Measurements from ENCODE around the gene SLC41A3.

SLC41A3 gene

GRCh38 chr3:126035362-126036050, 48.4 kb downstream of the SLC41A3 start:
- no peak for TF ChIP-seq EZH2 (IDR thresholded peaks at IDR 0.05; ENCODE audit: borderline replicate concordance, low read length)
- H3K4me1 ChIP-seq (ENCODE audit: insufficient read depth, low read length, severe bottlenecking) = no peaks in the 10 kb centered on the region
- H3K4me3 ChIP-seq (ENCODE audit: low read depth, low read length, poor library complexity, severe bottlenecking) = no peak overlapping the region
- no peak overlapping the region for H3K4me2 ChIP-seq (ENCODE audit: low read length)
- no peaks in the 10 kb centered on the region for H4K20me1 ChIP-seq (ENCODE audit: insufficient read depth, low read length)
- H3K36me3 ChIP-seq (ENCODE audit: insufficient read depth, low read length) = no peaks in the 10 kb centered on the region
- no peaks in the 10 kb centered on the region for H3K9me3 ChIP-seq (ENCODE audit: low read length)
- H2AFZ ChIP-seq (ENCODE audit: low read length) = no peak overlapping the region
- H3K9ac ChIP-seq (ENCODE audit: low read length) = no peak overlapping the region
- H3K79me2 ChIP-seq (ENCODE audit: insufficient read depth, low read length) = no peaks in the 10 kb centered on the region
- no peaks in the 10 kb centered on the region for H3F3A ChIP-seq (ENCODE audit: insufficient read depth, low read length)
- H3K9me2 ChIP-seq (ENCODE audit: low read depth, low read length) = no peaks in the 10 kb centered on the region
- H3K27me3 ChIP-seq (ENCODE audit: insufficient read depth, low read length) = no peaks in the 10 kb centered on the region
- no peak overlapping the region for H3K27ac ChIP-seq (ENCODE audit: low read depth, low read length, poor library complexity, severe bottlenecking)

GRCh38 chr3:126034481-126035361, 49.2 kb downstream of the SLC41A3 start:
- H3K36me3 ChIP-seq (ENCODE audit: insufficient read depth, low read length) = no peaks in the 10 kb centered on the region
- H3K4me2 ChIP-seq (ENCODE audit: low read length) = no peak overlapping the region
- no peaks in the 10 kb centered on the region for H3K9me3 ChIP-seq (ENCODE audit: low read length)
- H3F3A ChIP-seq (ENCODE audit: insufficient read depth, low read length) = no peaks in the 10 kb centered on the region
- no peak overlapping the region for H3K27ac ChIP-seq (ENCODE audit: low read depth, low read length, poor library complexity, severe bottlenecking)
- no peaks in the 10 kb centered on the region for H3K79me2 ChIP-seq (ENCODE audit: insufficient read depth, low read length)
- H4K20me1 ChIP-seq (ENCODE audit: insufficient read depth, low read length) = no peaks in the 10 kb centered on the region
- no peak for TF ChIP-seq EZH2 (IDR thresholded peaks at IDR 0.05; ENCODE audit: borderline replicate concordance, low read length)
- H2AFZ ChIP-seq (ENCODE audit: low read length) = no peak overlapping the region
- no peaks in the 10 kb centered on the region for H3K27me3 ChIP-seq (ENCODE audit: insufficient read depth, low read length)
- H3K4me3 ChIP-seq (ENCODE audit: low read depth, low read length, poor library complexity, severe bottlenecking) = no peak overlapping the region
- H3K4me1 ChIP-seq (ENCODE audit: insufficient read depth, low read length, severe bottlenecking) = no peaks in the 10 kb centered on the region
- H3K9ac ChIP-seq (ENCODE audit: low read length) = no peak overlapping the region
- H3K9me2 ChIP-seq (ENCODE audit: low read depth, low read length) = no peaks in the 10 kb centered on the region

- Histone ChIP-seq H4K20me1 (ENCODE audit: insufficient read depth, low read length) (no peaks in the 10 kb centered on the region), H3K27me3 (ENCODE audit: insufficient read depth, low read length) (no peaks in the 10 kb centered on the region), H3K4me1 (ENCODE audit: insufficient read depth, low read length, severe bottlenecking) (no peaks in the 10 kb centered on the region), H3K79me2 (ENCODE audit: insufficient read depth, low read length) (no peaks in the 10 kb centered on the region), H3K9me2 (ENCODE audit: low read depth, low read length) (no peaks in the 10 kb centered on the region), H3K36me3 (ENCODE audit: insufficient read depth, low read length) (no peaks in the 10 kb centered on the region), H3K4me3 (ENCODE audit: low read depth, low read length, poor library complexity, severe bottlenecking) (no peak overlapping the region), H2AFZ (ENCODE audit: low read length) (no peak overlapping the region), H3K27ac (ENCODE audit: low read depth, low read length, poor library complexity, severe bottlenecking) (no peak overlapping the region), H3K9ac (ENCODE audit: low read length) (no peak overlapping the region), H3F3A (ENCODE audit: insufficient read depth, low read length) (no peaks in the 10 kb centered on the region), H3K9me3 (ENCODE audit: low read length) (no peaks in the 10 kb centered on the region), H3K4me2 (ENCODE audit: low read length) (no peak overlapping the region)
- TF ChIP-seq CTCF (IDR thresholded peaks at IDR 0.05; ENCODE audit: low read length) (no peak), EZH2 (IDR thresholded peaks at IDR 0.05; ENCODE audit: borderline replicate concordance, low read length) (no peak)
Measured at GRCh38 chr3:126033765-126034164, 50.2 kb downstream of the SLC41A3 start.

GRCh38 chr3:126033051-126033745, 50.7 kb downstream of the SLC41A3 start:
- H3K9ac ChIP-seq (ENCODE audit: low read length) = no peak overlapping the region
- H3K27me3 ChIP-seq (ENCODE audit: insufficient read depth, low read length) = no peaks in the 10 kb centered on the region
- no peaks in the 10 kb centered on the region for H3K79me2 ChIP-seq (ENCODE audit: insufficient read depth, low read length)
- no peak for TF ChIP-seq EZH2 (IDR thresholded peaks at IDR 0.05; ENCODE audit: borderline replicate concordance, low read length)
- no peak for TF ChIP-seq CTCF (IDR thresholded peaks at IDR 0.05; ENCODE audit: low read length)
- no peaks in the 10 kb centered on the region for H3K4me1 ChIP-seq (ENCODE audit: insufficient read depth, low read length, severe bottlenecking)
- no peaks in the 10 kb centered on the region for H4K20me1 ChIP-seq (ENCODE audit: insufficient read depth, low read length)
- H3F3A ChIP-seq (ENCODE audit: insufficient read depth, low read length) = no peaks in the 10 kb centered on the region
- H2AFZ ChIP-seq (ENCODE audit: low read length) = no peak overlapping the region
- no peak overlapping the region for H3K4me3 ChIP-seq (ENCODE audit: low read depth, low read length, poor library complexity, severe bottlenecking)
- H3K36me3 ChIP-seq (ENCODE audit: insufficient read depth, low read length) = no peaks in the 10 kb centered on the region
- no peak overlapping the region for H3K27ac ChIP-seq (ENCODE audit: low read depth, low read length, poor library complexity, severe bottlenecking)
- H3K4me2 ChIP-seq (ENCODE audit: low read length) = no peak overlapping the region
- no peaks in the 10 kb centered on the region for H3K9me2 ChIP-seq (ENCODE audit: low read depth, low read length)
- peaks cover 3% of the 10 kb centered on the region; the same call in 1 of the 2 replicates for H3K9me3 ChIP-seq (ENCODE audit: low read length)
